DMS 273 treated with DMSO at 0.1 percent for 48 hours (cell line): Measurements from ENCODE around the gene DNAJA4.

Experiments
- DNase-seq: peaks from one replicate; lab custom pipeline; 2025; lab: John Stamatoyannopoulos, UW

DNAJA4 gene

DNA sequence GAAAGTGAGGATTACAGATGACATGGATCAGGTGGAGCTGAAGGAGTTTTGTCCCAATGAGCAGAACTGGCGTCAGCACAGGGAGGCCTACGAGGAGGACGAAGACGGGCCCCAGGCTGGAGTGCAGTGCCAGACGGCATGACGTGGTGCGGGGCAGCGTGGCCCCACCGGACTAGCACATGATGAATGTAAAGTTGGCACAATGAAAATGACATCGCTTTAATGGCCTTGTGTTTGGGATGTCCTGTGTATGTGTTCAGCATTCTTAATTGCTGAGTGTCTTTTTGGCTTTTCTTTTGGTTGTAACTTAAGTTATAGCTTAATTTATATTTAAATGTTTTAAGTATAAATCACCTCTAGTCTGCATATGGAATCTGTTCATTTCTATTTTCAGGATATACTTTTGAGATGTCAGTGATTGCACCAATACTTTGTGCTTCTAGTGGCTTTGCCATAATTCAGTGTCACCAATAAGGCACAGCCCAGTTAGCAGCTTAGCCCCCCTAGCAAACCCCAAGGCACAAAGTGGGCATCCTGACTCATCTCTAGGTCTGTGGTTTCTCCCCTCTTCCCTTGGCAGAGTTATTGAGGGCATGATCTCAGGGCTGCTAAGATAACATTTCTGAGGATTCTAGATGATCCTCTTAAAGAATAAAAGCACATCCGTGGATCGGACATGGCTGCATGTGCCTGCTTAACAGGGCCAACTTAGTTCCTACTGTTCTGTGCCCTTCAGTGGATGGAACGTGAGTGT is 16.1 kb downstream of the DNAJA4 start:
- no peak for DNase-seq

DNA sequence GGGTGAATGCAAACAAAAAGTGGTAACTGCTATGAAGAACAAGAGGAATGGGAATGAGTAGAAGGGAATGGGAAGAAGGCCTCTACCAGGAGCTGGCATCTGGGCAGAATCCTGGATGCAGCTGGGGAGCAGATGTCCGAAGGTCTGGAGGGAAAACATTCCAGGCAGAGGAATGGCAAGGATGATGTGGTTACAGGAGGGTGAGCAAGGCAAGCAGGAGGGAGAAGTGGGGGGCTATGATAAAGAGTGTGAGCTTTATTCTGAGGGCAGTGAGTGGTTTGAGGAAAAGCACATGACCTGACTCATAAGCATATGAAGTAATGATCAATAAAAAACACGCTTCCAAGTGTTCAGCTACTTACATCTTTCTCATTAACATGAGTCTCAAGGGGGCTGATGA is 18.0 kb downstream of the DNAJA4 start:
- no peak for DNase-seq

GRCh38 chr15:78284758-78285157 is 20.4 kb downstream of the DNAJA4 start:
- DNase-seq: no peak

- no peak for DNase-seq
These were observed 25.9 kb downstream of the DNAJA4 start for GRCh38 chr15:78290222-78290621.

DNA sequence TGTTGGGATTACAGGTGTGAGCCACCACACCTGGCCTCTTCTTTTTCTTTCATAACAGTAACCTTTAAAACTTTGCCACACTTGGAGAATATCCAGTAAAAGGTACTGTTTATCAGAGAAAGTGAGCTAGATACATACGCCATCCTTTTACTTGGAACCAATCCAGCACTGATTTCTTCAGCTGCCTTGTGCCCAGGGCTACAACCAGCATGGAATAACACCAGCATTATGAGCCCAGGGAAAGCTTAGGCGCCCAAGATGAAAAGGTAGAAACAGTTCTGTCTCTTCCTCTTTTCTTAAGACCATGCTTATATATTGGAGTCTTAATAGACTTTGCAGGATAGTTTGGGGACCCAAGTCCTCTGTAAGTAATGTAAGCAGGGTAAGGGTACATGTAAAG is 26.7 kb downstream of the DNAJA4 start:
- DNase-seq: no peak

DNA sequence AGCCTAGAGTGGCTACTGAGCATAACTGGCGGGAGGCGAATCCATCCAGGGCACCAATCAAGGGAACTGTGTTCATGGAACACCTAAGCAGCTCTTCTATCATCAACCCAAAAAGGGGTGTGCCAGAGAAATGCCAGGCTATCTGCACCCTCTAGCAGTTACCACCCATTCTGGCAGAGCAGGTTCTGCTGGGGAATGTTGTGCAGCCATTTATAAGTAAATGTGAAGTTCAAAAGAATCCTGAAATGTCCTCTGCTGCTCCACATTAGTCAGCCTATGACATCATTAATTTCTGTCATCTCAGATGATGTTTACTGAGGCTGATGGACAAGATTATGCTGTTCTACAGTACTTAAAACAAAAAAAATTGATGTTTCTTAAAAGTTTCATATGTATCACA is 27.3 kb downstream of the DNAJA4 start:
- DNase-seq: no peak

- DNase-seq: no peak
These were observed 27.9 kb downstream of the DNAJA4 start for GRCh38 chr15:78292219-78292618.

DNA sequence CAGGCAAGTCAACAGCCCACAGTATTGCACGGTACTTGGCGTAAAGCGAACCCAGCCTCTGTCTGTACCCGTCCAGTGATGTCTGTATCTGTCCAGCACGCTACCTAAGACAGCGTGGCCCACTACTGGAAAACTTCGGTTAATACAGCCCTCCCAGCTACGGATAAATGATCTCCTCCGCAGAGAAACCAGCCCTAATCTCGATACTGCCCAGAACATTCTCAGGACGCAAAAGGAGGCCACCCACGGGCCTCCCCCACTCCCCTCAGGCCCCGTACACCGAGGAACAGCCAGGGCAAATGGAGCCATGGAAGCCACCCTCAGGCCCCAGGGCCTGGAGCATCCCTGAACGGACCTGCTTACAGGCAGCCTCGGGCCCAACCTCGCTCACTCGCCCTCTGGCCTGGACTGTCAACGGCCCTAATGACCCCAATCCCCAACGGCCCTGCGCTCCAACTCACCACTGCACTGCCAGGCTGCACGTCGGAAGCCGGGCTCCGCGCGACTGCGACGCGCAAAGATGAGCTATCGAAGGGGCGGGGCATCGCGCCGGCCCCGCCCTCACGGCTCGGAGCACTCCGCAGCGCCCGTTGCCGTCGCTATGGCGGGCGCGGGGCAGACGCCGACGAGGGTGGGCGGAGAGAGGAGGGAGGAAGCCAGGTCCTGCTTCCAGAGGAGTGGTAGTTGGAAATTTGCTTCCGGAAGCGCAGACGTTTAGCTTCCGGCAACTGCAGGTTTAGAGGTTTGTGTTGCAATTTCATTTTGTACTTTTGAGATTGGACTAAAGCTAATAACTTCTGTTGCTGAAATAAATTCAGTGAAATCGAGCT is 35.0 kb downstream of the DNAJA4 start, which contains the start of gene SKIC8:
TSS of gene SKIC8 (minus strand) at position 509 of the 830 bp plus-strand sequence. CDS start 3,923 bp downstream, outside the sequence.
- peak; percentile 83 for DNase-seq

DNA sequence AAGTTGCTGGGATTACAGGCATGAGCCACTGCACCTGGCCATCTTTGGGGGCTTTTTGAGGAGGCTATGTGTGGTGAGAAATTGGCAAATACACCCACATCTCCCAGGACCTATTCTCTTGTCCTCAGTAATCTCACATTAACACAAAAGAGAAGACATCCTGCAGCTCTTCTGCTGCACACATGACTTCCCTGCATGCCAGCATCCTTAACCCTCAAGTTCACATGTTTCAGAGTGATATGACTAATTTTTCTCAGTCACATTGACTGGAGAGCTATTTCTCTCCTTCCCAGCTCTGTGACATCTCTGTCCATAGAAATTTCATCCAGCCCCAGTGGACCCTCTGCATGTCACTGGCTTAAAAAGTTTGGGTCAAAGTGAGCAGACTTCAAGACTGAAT is 37.0 kb downstream of the DNAJA4 start:
- no peak for DNase-seq

DNA sequence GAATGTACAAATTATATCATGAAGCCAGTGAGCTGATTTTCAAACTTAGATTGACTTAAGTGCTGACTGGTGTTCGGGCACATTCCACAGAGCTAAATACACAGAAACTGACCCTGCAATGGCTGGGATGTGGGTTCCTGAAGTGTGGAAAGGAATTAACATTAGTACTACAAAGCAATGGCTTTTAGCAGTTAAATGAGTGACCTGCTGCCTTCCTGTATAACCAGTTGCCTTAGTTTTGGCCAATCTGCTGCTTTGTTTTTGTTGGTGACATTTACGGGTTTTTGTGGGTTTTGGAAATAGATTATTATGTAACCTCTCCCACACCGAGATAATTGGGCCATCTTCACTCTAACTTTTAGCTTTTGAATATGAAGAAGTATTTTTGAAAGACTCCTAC is 37.5 kb downstream of the DNAJA4 start:
- no peak for DNase-seq

DNA sequence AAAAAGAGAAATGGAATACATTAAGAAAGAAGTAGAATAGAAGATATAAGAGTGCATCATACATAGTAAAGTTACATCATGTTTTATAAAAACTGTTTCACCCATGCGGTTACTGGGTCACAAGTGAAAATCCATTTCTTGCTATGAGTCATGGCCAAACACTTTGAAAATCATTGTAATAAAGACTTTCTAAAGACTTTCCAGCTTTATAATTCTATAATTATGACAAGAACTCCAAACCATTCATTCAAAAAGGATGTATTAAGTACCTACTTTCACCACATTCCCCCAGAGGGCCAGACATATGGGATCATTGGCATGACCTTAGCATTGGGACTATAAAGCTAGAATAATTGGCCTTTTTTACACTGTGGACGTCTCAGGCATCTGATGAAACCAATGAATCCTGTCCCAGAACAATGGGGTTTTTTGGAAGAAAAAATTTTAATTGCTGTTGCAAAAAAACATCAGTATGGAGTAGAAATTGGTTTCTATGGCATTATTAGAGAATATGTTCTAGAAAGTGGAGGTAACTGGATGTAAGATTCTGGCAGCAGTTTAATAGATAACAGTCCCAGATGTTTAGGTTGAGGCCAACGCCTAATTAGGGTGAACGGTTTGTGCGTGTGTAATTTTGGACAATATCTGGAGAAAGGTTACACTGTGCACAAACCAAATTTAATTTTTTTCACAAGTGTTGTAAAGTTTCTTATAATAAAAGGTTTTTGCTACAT is 38.4 kb downstream of the DNAJA4 start:
- DNase-seq: no peak

- no peak for DNase-seq
These were observed 40.1 kb downstream of the DNAJA4 start for GRCh38 chr15:78304216-78305066.

DNA sequence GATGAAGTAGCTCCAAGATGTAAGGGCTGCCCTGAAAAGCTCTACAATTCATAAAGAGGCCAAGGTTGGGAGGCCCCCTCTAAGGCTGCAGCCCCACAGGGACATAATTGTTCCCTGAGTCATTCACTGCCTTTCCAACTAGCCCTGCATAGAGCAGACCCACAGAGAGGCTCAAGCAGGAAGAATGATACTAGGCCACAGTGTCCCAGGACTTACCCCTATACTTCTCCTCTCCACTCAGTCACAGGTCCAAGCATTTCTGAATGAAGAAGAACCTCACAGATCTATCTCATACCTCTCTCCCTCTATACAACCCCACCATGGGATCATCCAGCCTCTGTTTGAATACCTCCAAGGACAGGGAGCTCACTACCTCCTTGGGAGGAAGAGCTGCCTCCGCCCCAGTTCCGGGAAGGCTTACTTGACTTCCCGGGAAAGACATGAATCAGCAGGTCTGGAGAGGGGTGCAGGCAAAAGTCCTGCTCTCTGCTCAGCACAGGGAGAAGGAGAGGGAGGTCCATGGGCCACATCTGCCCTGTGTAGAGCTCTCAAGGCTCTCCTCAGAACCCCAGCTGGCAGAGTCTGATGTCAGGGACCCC is 41.9 kb downstream of the DNAJA4 start:
- no peak for DNase-seq

- DNase-seq: no peak
These were observed 43.6 kb downstream of the DNAJA4 start for GRCh38 chr15:78307976-78308375.

- no peak for DNase-seq
These were observed 44.2 kb downstream of the DNAJA4 start for GRCh38 chr15:78308422-78309032.

DNA sequence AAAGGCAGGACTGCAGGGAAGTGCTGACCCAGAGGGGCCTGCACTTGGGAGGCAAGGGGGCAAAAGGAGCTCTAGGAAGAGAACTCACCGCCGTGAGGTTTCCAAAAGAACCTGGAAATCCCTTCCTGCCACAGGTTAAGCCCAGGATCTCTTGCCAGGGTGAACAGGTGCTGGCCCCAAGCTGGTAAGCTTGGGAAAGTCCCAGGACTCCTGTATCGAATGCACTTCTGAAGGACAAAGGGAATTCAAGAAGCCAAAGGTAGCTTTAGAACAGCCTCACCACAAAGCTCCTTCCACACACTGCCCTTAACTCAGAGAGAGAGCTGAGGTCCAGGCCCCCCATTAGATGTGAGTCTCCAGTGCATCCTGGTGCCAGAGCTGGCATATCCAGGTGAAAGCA is 46.9 kb downstream of the DNAJA4 start:
- DNase-seq: no peak

DNA sequence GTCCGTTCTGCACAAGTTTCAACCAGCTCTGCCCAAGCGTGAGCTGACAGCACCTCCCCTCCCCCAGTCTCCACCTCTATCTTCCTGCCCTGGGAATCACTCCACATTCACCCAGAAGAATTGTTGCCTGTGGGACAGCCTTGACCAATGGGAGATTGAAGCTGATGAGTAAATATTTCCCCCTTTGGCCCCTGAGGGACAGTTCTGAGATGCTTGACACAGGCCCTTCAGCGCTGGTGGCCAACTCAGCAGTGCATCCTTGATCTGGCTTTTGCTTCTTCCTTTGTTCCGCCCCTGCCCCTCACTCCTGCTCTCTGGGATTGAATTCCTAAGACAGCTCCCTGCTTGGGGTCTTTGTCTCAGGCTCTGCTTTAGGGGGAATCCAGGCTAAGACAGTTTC is 48.2 kb downstream of the DNAJA4 start:
- no peak for DNase-seq

DNA sequence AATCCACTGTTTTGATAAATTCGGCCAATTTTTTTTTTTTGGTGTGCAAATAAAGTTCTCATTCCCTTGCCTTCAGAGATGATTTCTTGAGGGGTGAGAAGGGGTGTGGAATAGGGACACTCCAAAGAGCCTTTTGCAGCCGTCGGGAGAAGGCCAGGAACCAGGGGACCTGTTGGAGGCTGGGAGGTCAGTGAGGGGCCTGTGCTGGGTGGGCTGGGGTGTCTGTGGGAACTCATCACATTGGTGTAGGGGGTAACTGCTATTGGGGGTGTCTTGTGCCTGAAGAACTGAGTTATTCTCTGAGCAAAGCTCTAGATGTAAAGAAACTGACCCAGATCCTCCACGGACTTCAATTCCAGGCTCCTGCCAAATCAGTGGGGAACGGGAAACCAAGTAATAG is 48.6 kb downstream of the DNAJA4 start:
- DNase-seq: no peak

- no peak for DNase-seq
These were observed 49.0 kb downstream of the DNAJA4 start for GRCh38 chr15:78313383-78313782.

DNA sequence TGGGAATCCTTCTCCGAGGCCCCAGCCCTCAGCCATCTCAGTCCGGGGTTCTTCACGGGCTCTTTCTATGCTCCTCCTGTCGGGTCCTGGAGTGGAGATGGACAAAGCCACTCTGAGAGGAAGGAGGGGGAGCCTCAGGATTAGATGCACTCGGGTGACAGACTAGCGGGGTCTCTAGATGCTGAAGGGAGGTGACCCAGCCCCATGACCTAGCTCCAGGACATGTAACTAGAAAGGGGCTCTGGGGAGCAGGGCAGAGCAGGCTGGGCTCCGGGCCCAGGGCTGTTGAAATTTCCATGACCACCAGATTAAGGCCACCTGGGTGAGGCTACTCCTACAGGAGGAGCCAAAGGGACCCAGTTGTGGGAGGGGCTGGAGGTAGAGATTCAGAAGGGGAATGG is 49.8 kb downstream of the DNAJA4 start:
- DNase-seq: no peak
